DND-41 (cell line): ENCODE results near the gene REEP5.

ENCODE experiments used
- ATAC-seq: fragments of 200-7000 bp; cut with Tn5 transposase; 3 replicates; pipeline ENCODE4 v1.9.1; 2021; ENCODE audit warnings: low read depth; ENCODE audit not compliant: insufficient read depth
- DNase-seq: peaks from one replicate; pipeline ENCODE4 v3.0.0-alpha.2; 2020
- H2AFZ ChIP-seq: 2 replicates; pipeline ENCODE4 v1.6.0; 2012; ENCODE audit warnings: low read depth, low read length
- H3K27ac ChIP-seq: 2 replicates; pipeline ENCODE4 v1.5.1; 2012; ENCODE audit warnings: low read length, inconsistent platforms
- H3K27me3 ChIP-seq: fragments of 200-600 bp; sonication (generic); 2 replicates; pipeline ENCODE4 v1.6.0; 2012; ENCODE audit warnings: low read length, mild to moderate bottlenecking, inconsistent platforms; ENCODE audit not compliant: insufficient read depth, poor library complexity
- H3K36me3 ChIP-seq: 2 replicates; pipeline ENCODE4 v1.5.1; 2012; ENCODE audit warnings: low read length, inconsistent platforms; ENCODE audit not compliant: insufficient read depth
- H3K4me1 ChIP-seq: 2 replicates; pipeline ENCODE4 v1.5.1; 2012; ENCODE audit warnings: mild to moderate bottlenecking, low read length; ENCODE audit not compliant: insufficient read depth
- H3K4me2 ChIP-seq: 2 replicates; pipeline ENCODE4 v1.6.0; 2012; ENCODE audit warnings: mild to moderate bottlenecking, moderate library complexity, low read length, inconsistent platforms; ENCODE audit not compliant: insufficient read depth
- H3K4me3 ChIP-seq, 2 experiments: fragments of 200-600 bp in 1 of 2; shearing (Covaris generic) in 1 of 2; 2 replicates each; pipeline ENCODE4 v1.5.1; 2012 to 2016; ENCODE audit warnings: inconsistent platforms in 2 of 2, low read length in 2 of 2, mild to moderate bottlenecking in 2 of 2, low read depth in 1 of 2, moderate library complexity in 1 of 2
- H3K79me2 ChIP-seq: 2 replicates; pipeline ENCODE4 v1.6.0; 2012; ENCODE audit warnings: low read length, inconsistent platforms; ENCODE audit not compliant: insufficient read depth
- H3K9ac ChIP-seq: 2 replicates; pipeline ENCODE4 v1.6.0; 2012; ENCODE audit warnings: low read depth, mild to moderate bottlenecking, inconsistent platforms, low read length, moderate library complexity
- H3K9me3 ChIP-seq: 2 replicates; pipeline ENCODE4 v1.5.1; 2012; ENCODE audit warnings: low read length, moderate library complexity, mild to moderate bottlenecking, inconsistent platforms; ENCODE audit not compliant: insufficient read depth, severe bottlenecking
- H4K20me1 ChIP-seq: 2 replicates; pipeline ENCODE4 v1.6.0; 2012; ENCODE audit warnings: low read length; ENCODE audit not compliant: insufficient read depth
- EZH2 ChIP-seq: IDR thresholded peaks from 3 replicates; pipeline ENCODE4 v1.6.1; 2012; ENCODE audit warnings: borderline replicate concordance, low read depth, mild to moderate bottlenecking, moderate library complexity, low read length, inconsistent platforms; ENCODE audit not compliant: severe bottlenecking
- TF ChIP-seq, protein P1 (sequence below): IDR thresholded peaks from 2 replicates; pipeline ENCODE4 v1.5.1; 2012; ENCODE audit warnings: borderline replicate concordance, low read length, moderate library complexity, mild to moderate bottlenecking; ENCODE audit not compliant: poor library complexity, severe bottlenecking; ENCODE audit errors: extremely low read depth

Gene REEP5

GRCh38 chr5:112956606-112957005 is 34.6 kb upstream of the REEP5 start:
- Histone ChIP-seq H3K9me3 (peaks cover 3% of the 10 kb centered on the region), H3K9ac (no peak overlapping the region), H3K36me3 (no peaks in the 10 kb centered on the region), H3K4me2 (no peak overlapping the region), H3K79me2 (no peaks in the 10 kb centered on the region), H3K27ac (no peak overlapping the region), H2AFZ (no peak overlapping the region), H3K4me1 (no peaks in the 10 kb centered on the region), H3K4me3 (no peak overlapping the region), H3K27me3 (no peaks in the 10 kb centered on the region), H4K20me1 (no peaks in the 10 kb centered on the region)
- DNase-seq (no peak), ATAC-seq (no peak)
- no peak for TF ChIP-seq EZH2
- TF ChIP-seq, protein P1, sequence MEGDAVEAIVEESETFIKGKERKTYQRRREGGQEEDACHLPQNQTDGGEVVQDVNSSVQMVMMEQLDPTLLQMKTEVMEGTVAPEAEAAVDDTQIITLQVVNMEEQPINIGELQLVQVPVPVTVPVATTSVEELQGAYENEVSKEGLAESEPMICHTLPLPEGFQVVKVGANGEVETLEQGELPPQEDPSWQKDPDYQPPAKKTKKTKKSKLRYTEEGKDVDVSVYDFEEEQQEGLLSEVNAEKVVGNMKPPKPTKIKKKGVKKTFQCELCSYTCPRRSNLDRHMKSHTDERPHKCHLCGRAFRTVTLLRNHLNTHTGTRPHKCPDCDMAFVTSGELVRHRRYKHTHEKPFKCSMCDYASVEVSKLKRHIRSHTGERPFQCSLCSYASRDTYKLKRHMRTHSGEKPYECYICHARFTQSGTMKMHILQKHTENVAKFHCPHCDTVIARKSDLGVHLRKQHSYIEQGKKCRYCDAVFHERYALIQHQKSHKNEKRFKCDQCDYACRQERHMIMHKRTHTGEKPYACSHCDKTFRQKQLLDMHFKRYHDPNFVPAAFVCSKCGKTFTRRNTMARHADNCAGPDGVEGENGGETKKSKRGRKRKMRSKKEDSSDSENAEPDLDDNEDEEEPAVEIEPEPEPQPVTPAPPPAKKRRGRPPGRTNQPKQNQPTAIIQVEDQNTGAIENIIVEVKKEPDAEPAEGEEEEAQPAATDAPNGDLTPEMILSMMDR, result no peak

- H3K27ac ChIP-seq, result no peak overlapping the region
- no peak overlapping the region for H3K9ac ChIP-seq
- no peak overlapping the region for H3K4me3 ChIP-seq
- no peak overlapping the region for H3K4me2 ChIP-seq
- H3K27me3 ChIP-seq, result no peaks in the 10 kb centered on the region
- H3K9me3 ChIP-seq, result peaks cover 3% of the 10 kb centered on the region
- H3K4me1 ChIP-seq, result no peaks in the 10 kb centered on the region
- ATAC-seq (no peak), DNase-seq (no peak)
- no peaks in the 10 kb centered on the region for H3K79me2 ChIP-seq
- H2AFZ ChIP-seq, result no peak overlapping the region
- no peaks in the 10 kb centered on the region for H3K36me3 ChIP-seq
- H4K20me1 ChIP-seq, result no peaks in the 10 kb centered on the region
- TF ChIP-seq, protein P1, result no peak
- TF ChIP-seq EZH2, result no peak
Observed at GRCh38 chr5:112951124-112951702, 29.2 kb upstream of the REEP5 start.

GRCh38 chr5:112948458-112948857 is 26.4 kb upstream of the REEP5 start:
- no peaks in the 10 kb centered on the region for H3K36me3 ChIP-seq
- no peaks in the 10 kb centered on the region for H3K79me2 ChIP-seq
- TF ChIP-seq, protein P1, result no peak
- no peak for TF ChIP-seq EZH2
- no peak for ATAC-seq
- no peaks in the 10 kb centered on the region for H3K4me1 ChIP-seq
- no peak overlapping the region for H3K9ac ChIP-seq
- H3K4me2 ChIP-seq, result no peak overlapping the region
- no peaks in the 10 kb centered on the region for H4K20me1 ChIP-seq
- H3K27me3 ChIP-seq, result no peaks in the 10 kb centered on the region
- no peak for DNase-seq
- no peak overlapping the region for H3K27ac ChIP-seq
- no peaks in the 10 kb centered on the region for H3K9me3 ChIP-seq
- H2AFZ ChIP-seq, result no peak overlapping the region
- H3K4me3 ChIP-seq, result no peak overlapping the region

GRCh38 chr5:112940670-112941069 is 18.6 kb upstream of the REEP5 start:
- no peak for ATAC-seq
- Histone ChIP-seq H3K4me2 (no peak overlapping the region), H3K27me3 (no peaks in the 10 kb centered on the region), H3K79me2 (no peaks in the 10 kb centered on the region), H3K9me3 (no peaks in the 10 kb centered on the region), H3K9ac (no peak overlapping the region), H4K20me1 (no peaks in the 10 kb centered on the region), H3K27ac (no peak overlapping the region), H3K4me3 (no peak overlapping the region), H3K4me1 (no peaks in the 10 kb centered on the region), H2AFZ (no peak overlapping the region), H3K36me3 (no peaks in the 10 kb centered on the region)
- DNase-seq, result no peak
- TF ChIP-seq, protein P1, result no peak
- no peak for TF ChIP-seq EZH2
